Smooth muscle cell (in vitro differentiated cells): ENCODE results near the gene MS4A4A. TPM values are rescaled to one million over a fixed set of nuclear protein-coding genes. Genes with fewer than 3 reads are reported as not detected.

Source experiments
- DNase-seq: peaks from one replicate; lab custom pipeline; 2025; ENCODE audit not compliant: unreplicated experiment; lab: John Stamatoyannopoulos, UW
- H2AFZ ChIP-seq: fragments of 200-600 bp; sonication (generic); 2 replicates; pipeline ENCODE4 v1.6.0; 2016; ENCODE audit warnings: antibody characterized with exemption, low read depth, mild to moderate bottlenecking
- H3F3A ChIP-seq: fragments of 200-600 bp; sonication (generic); 2 replicates; pipeline ENCODE4 v1.6.0; 2017; ENCODE audit warnings: antibody characterized with exemption, low read depth
- H3K27ac ChIP-seq: fragments of 200-600 bp; sonication (generic); 2 replicates; pipeline ENCODE4 v1.5.1; 2016; ENCODE audit warnings: low read depth, mild to moderate bottlenecking
- H3K27me3 ChIP-seq: fragments of 200-600 bp; sonication (generic); 2 replicates; pipeline ENCODE4 v1.6.1; 2016; ENCODE audit warnings: low read depth, mild to moderate bottlenecking
- H3K36me3 ChIP-seq: fragments of 200-600 bp; sonication (generic); 2 replicates; pipeline ENCODE4 v1.5.1; 2016; ENCODE audit warnings: low read depth
- H3K4me1 ChIP-seq: fragments of 200-600 bp; sonication (generic); 2 replicates; pipeline ENCODE4 v1.5.1; 2016; ENCODE audit warnings: low read depth
- H3K4me2 ChIP-seq: fragments of 200-600 bp; sonication (generic); 2 replicates; pipeline ENCODE4 v1.6.0; 2016; ENCODE audit warnings: mild to moderate bottlenecking
- H3K4me3 ChIP-seq: fragments of 200-600 bp; sonication (generic); 2 replicates; pipeline ENCODE4 v1.5.1; 2016; ENCODE audit warnings: mild to moderate bottlenecking
- H3K79me2 ChIP-seq: fragments of 200-600 bp; sonication (generic); 2 replicates; pipeline ENCODE4 v1.6.0; 2016; ENCODE audit warnings: low read depth, mild to moderate bottlenecking
- H3K9ac ChIP-seq: fragments of 200-600 bp; sonication (generic); 2 replicates; pipeline ENCODE4 v1.6.0; 2016; ENCODE audit warnings: low read depth
- H3K9me3 ChIP-seq: fragments of 200-600 bp; sonication (generic); replicated peaks from 2 replicates; pipeline ENCODE4 v1.5.1; 2016; ENCODE audit warnings: low read depth
- H4K20me1 ChIP-seq: fragments of 200-600 bp; sonication (generic); 2 replicates; pipeline ENCODE4 v1.6.0; 2016; ENCODE audit warnings: low read depth
- WGBS: methylation state at CpG from one replicate; pipeline ENCODE4 v1.1.7; 2016; ENCODE audit warnings: low lambda C conversion rate; 5-methylcytosine and 5-hydroxymethylcytosine counted together
- polyA plus RNA-seq: library from polyadenylated mRNA; unstranded; fragments of >200 nt; fragmentation: Nextera tagmentation; extraction: Ambion mirVana; gene quantifications from 2 replicates; pipeline ENCODE4 v1.2.1, GENCODE V29; 2016
- total RNA-seq: library from RNA; depleted of rRNA; stranded (reverse); fragments of >200 nt; gene quantifications from 2 replicates; pipeline ENCODE4 v1.2.3, GENCODE V29; 2014
- TF ChIP-seq, protein P1 (sequence below): fragments of 200-600 bp; sonication (generic); IDR thresholded peaks from 2 replicates; pipeline ENCODE4 v1.5.1; 2017; ENCODE audit warnings: borderline replicate concordance, mild to moderate bottlenecking, antibody characterized with exemption; ENCODE audit not compliant: insufficient read depth, poor library complexity, severe bottlenecking

Gene MS4A4A
- total and polyA plus RNA-seq, 2 experiments from 2014 or later = not detected

DNA sequence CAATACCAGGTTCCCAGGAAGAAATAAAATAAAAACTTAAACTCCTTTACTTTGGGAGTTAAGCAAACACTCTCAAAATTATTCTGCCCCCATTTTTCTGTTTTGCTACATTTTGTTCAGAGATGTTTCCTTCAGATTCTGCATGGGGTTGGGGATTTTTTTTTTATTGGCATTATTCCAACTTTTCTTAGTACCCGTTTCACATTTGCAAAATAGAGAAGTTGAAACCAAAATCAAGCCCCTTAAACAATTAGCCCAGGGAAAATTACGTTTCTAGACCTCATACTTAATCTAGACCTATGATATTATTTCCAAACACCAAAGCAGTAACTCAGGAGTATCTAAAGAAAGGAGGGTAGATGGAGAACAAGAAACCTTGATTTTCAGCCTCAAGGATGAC is 77.3 kb downstream of the MS4A4A start:
- no peaks in the 10 kb centered on the region for H4K20me1 ChIP-seq
- TF ChIP-seq, protein P1, sequence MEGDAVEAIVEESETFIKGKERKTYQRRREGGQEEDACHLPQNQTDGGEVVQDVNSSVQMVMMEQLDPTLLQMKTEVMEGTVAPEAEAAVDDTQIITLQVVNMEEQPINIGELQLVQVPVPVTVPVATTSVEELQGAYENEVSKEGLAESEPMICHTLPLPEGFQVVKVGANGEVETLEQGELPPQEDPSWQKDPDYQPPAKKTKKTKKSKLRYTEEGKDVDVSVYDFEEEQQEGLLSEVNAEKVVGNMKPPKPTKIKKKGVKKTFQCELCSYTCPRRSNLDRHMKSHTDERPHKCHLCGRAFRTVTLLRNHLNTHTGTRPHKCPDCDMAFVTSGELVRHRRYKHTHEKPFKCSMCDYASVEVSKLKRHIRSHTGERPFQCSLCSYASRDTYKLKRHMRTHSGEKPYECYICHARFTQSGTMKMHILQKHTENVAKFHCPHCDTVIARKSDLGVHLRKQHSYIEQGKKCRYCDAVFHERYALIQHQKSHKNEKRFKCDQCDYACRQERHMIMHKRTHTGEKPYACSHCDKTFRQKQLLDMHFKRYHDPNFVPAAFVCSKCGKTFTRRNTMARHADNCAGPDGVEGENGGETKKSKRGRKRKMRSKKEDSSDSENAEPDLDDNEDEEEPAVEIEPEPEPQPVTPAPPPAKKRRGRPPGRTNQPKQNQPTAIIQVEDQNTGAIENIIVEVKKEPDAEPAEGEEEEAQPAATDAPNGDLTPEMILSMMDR = no peak
- H3K4me3 ChIP-seq = no peak overlapping the region
- WGBS = 60% methylated on average over 2 of the region's 2 CpGs
- no peak overlapping the region for H3K27ac ChIP-seq
- no peak for DNase-seq
- H3K27me3 ChIP-seq = no peaks in the 10 kb centered on the region
- no peaks in the 10 kb centered on the region for H3K79me2 ChIP-seq
- no peak overlapping the region for H2AFZ ChIP-seq
- no peaks in the 10 kb centered on the region for H3K4me1 ChIP-seq
- H3K9ac ChIP-seq = no peak overlapping the region
- H3F3A ChIP-seq = no peaks in the 10 kb centered on the region
- H3K36me3 ChIP-seq = no peaks in the 10 kb centered on the region
- no peaks in the 10 kb centered on the region for H3K9me3 ChIP-seq
- no peak overlapping the region for H3K4me2 ChIP-seq

Other genes with a start within 250 kb of the MS4A4A start
- gene OOSP2, start 240.3 kb upstream of the MS4A4A start, total RNA-seq = not detected in 2 replicates
- not detected in 2 replicates for gene OOSP2, start 240.3 kb upstream of the MS4A4A start, polyA plus RNA-seq
- not detected in 2 replicates for gene MS4A3, start 224.0 kb upstream of the MS4A4A start, total RNA-seq
- gene MS4A3, start 224.0 kb upstream of the MS4A4A start, polyA plus RNA-seq = not detected in 2 replicates
- not detected in 2 replicates for gene MS4A2, start 192.0 kb upstream of the MS4A4A start, total RNA-seq
- gene MS4A2, start 192.0 kb upstream of the MS4A4A start, polyA plus RNA-seq = not detected in 2 replicates
- gene MS4A6A, start 97.6 kb upstream of the MS4A4A start, total RNA-seq = not detected in 2 replicates
- not detected in 2 replicates for gene MS4A6A, start 97.6 kb upstream of the MS4A4A start, polyA plus RNA-seq
- not detected in 2 replicates for gene MS4A4E, start 37.5 kb upstream of the MS4A4A start, total RNA-seq
- 0.26 TPM in 1 of 2 replicates, not detected in the other for gene MS4A4E, start 37.5 kb upstream of the MS4A4A start, polyA plus RNA-seq
- gene MS4A6E, start 46.6 kb downstream of the MS4A4A start, total RNA-seq = not detected in 2 replicates
- not detected in 2 replicates for gene MS4A6E, start 46.6 kb downstream of the MS4A4A start, polyA plus RNA-seq
- not detected in 2 replicates for gene MS4A7, start 97.9 kb downstream of the MS4A4A start, total RNA-seq
- gene MS4A7, start 97.9 kb downstream of the MS4A4A start, polyA plus RNA-seq = not detected in 2 replicates
- not detected in 2 replicates for gene MS4A14, start 115.8 kb downstream of the MS4A4A start, total RNA-seq
- not detected in 2 replicates for gene MS4A14, start 115.8 kb downstream of the MS4A4A start, polyA plus RNA-seq
- not detected in 2 replicates for gene MS4A5, start 148.9 kb downstream of the MS4A4A start, total RNA-seq
- gene MS4A5, start 148.9 kb downstream of the MS4A4A start, polyA plus RNA-seq = not detected in 2 replicates
- gene MS4A1, start 175.2 kb downstream of the MS4A4A start, total RNA-seq = not detected in 2 replicates
- gene MS4A1, start 175.2 kb downstream of the MS4A4A start, polyA plus RNA-seq = not detected in 2 replicates
- not detected in 2 replicates for gene MS4A12, start 212.1 kb downstream of the MS4A4A start, total RNA-seq
- gene MS4A12, start 212.1 kb downstream of the MS4A4A start, polyA plus RNA-seq = not detected in 2 replicates
- not detected in 2 replicates for gene MS4A13, start 234.7 kb downstream of the MS4A4A start, total RNA-seq
- gene MS4A13, start 234.7 kb downstream of the MS4A4A start, polyA plus RNA-seq = not detected in 2 replicates